Measurements from ENCODE around the gene CHERP. TPM values are rescaled to one million over a fixed set of nuclear protein-coding genes. Genes with fewer than 3 reads are reported as not detected.

Gene CHERP
- total and polyA plus RNA-seq, 2 of the 8 experiments (the other 6 are each of a cell fraction or from before 2014, with no cell fraction given): 13.9 to 73.7 TPM

DNA sequence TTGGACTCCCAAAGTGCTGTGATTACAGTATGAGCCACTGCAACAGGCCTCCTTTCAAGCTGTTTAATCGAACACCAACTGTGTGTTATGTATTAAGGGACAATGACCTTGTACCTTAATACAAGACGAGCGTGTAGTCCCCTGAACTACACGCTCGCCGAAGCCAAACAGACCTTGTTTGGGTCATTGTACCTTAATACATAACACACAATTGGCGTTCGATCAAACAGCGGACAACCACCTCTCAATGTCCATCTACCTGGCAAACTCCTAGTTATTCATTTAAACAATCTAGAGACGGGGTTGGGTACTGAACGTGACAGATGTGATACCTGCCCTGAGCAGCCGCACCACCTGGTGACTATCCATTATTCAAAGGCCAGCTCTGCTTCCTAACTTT lies 1.3 kb downstream of the CHERP start:
- H4K8ac ChIP-seq (ENCODE audit: extremely low read depth, insufficient read depth, low read length): no peak overlapping the region
- H4K5ac ChIP-seq (ENCODE audit: insufficient read length, low read depth, low read length): no peak overlapping the region
- H2BK5ac ChIP-seq (ENCODE audit: low read depth, low read length): no peak overlapping the region
- H4K20me1 ChIP-seq (replicated peaks in 1 of 2; ENCODE audit: control insufficient read depth in 1 of 2, insufficient read depth in 2 of 2, low read length in 2 of 2): peaks cover 19 to 28% of the 10 kb centered on the region in 2 experiments
- H3K27me3 ChIP-seq (replicated peaks in 1 of 4; ENCODE audit: control insufficient read depth in 3 of 4, extremely low read depth in 1 of 4, insufficient read depth in 3 of 4, low read length in 3 of 4): no peaks in the 10 kb centered on the region
- H3K23me2 ChIP-seq (ENCODE audit: low read depth, low read length): peaks cover 6% of the 10 kb centered on the region; the same call in 1 of the 2 replicates
- no peak overlapping the region for H3K18ac ChIP-seq (ENCODE audit: extremely low read depth, low read length)
- no peak overlapping the region for H2BK20ac ChIP-seq (ENCODE audit: low read length)
- H3K4me2 ChIP-seq (ENCODE audit: insufficient read depth in 1 of 2, low read depth in 2 of 2, low read length in 2 of 2): peak overlapping the region; percentile 91 to 95
- no peak overlapping the region for H2BK12ac ChIP-seq (ENCODE audit: low read depth, low read length)
- peaks cover 35 to 72% of the 10 kb centered on the region in 2 experiments for H3K79me2 ChIP-seq (ENCODE audit: control insufficient read depth in 1 of 2, insufficient read depth in 2 of 2, low read length in 2 of 2)
- DNase-seq (ENCODE audit: low read depth in 1 of 2, low spot score in 2 of 2): no peak
- H3K4ac ChIP-seq (replicated peaks; ENCODE audit: insufficient read length, low read depth, low read length): no peak overlapping the region
- H2AK5ac ChIP-seq (ENCODE audit: low read depth, low read length): no peak overlapping the region
- no peak overlapping the region for H3K56ac ChIP-seq (replicated peaks; ENCODE audit: insufficient read length, low read depth, low read length)
- H3K79me1 ChIP-seq (ENCODE audit: low read depth, low read length): peaks cover 11% of the 10 kb centered on the region
- H3K36me3 ChIP-seq (ENCODE audit: control insufficient read depth in 2 of 4, insufficient read depth in 4 of 4, low read length in 3 of 4): peaks cover 0 to 21% (median 8%) of the 10 kb centered on the region in 4 experiments; a peak in 6 of 8 replicates
- no peak for FAIRE-seq
- no peak overlapping the region for H2AFZ ChIP-seq (ENCODE audit: low read length)
- no peak overlapping the region for H3K23ac ChIP-seq (ENCODE audit: insufficient read length)
- H3K9ac ChIP-seq (replicated peaks in 1 of 4; ENCODE audit: extremely low read depth in 1 of 4, low read depth in 3 of 4, low read length in 3 of 4): peak overlapping the region in 1 of 4 experiments; percentile 91; a peak in 3 of 7 replicates
- WGBS, 2 experiments (ENCODE audit: extremely low coverage in 1 of 2, insufficient coverage in 1 of 2, insufficient read length in 1 of 2, insufficient replicate concordance in 2 of 2, low coverage in 1 of 2, low lambda C conversion rate in 2 of 2, missing lambda C conversion rate in 1 of 2): 89% methylated on average over 12 of the region's 12 CpGs; no CpG with 5 or more reads in 1 of the 2 experiments
- H3K9me3 ChIP-seq (ENCODE audit: insufficient read depth in 2 of 2, low read depth in 1 of 2, low read length in 1 of 2): no peaks in the 10 kb centered on the region
- H3K4me3 ChIP-seq (ENCODE audit: extremely low read depth in 1 of 4, insufficient read depth in 2 of 4, low read depth in 3 of 4, low read length in 4 of 4): peak overlapping the region; percentile 86 to 99 (median 99); a peak in 7 of 8 replicates
- no peak overlapping the region for H2BK15ac ChIP-seq (ENCODE audit: low read length)
- POLR2A ChIA-PET (ENCODE audit: partially characterized antibody): interaction anchor here (1.3 to 1.6 kb wide), 3 partner anchors 19 to 51 kb away, joined by 3 to 7 read pairs (median 3); no protein-coding TSS in a partner anchor
- no peak overlapping the region for H2BK120ac ChIP-seq (replicated peaks; ENCODE audit: low read depth, low read length)
- H3K14ac ChIP-seq (ENCODE audit: insufficient read length): no peak overlapping the region
- H3K4me1 ChIP-seq (replicated peaks in 1 of 4; ENCODE audit: control insufficient read depth in 3 of 4, insufficient read depth in 4 of 4, low read length in 3 of 4): peaks cover 0 to 5% (median 3%) of the 10 kb centered on the region in 4 experiments; a peak in 4 of 7 replicates
- CTCF ChIA-PET (ENCODE audit: partially characterized antibody): interaction anchor here (0.7 to 1.6 kb wide), 4 partner anchors 15 to 26 kb away, joined by 3 to 4 read pairs (median 3); no protein-coding TSS in a partner anchor
- H4K91ac ChIP-seq (replicated peaks; ENCODE audit: insufficient read length, low read length): no peak overlapping the region
- no peak overlapping the region for H3K27ac ChIP-seq (ENCODE audit: low read depth, low read length)
- TF ChIP-seq CHD2 (IDR thresholded peaks at IDR 0.05; ENCODE audit: low read length): no peak
- no peak for TF ChIP-seq RAD21 (IDR thresholded peaks at IDR 0.05 in 1 of 2, conservative IDR thresholded peaks at IDR 0.05 in 1 of 2; ENCODE audit: low read depth in 2 of 2, low read length in 2 of 2)
- no peak for TF ChIP-seq GABPA (IDR thresholded peaks at IDR 0.05; ENCODE audit: borderline replicate concordance, insufficient read depth, low read length)
- TF ChIP-seq CREB1 (IDR thresholded peaks at IDR 0.05): no peak
- TF ChIP-seq CBX5 (IDR thresholded peaks at IDR 0.05; ENCODE audit: low read depth, low read length): no peak
- no peak for TF ChIP-seq CHD1 (IDR thresholded peaks at IDR 0.05; ENCODE audit: low read depth, low read length)
- no peak for TF ChIP-seq SIRT6 (IDR thresholded peaks at IDR 0.05; ENCODE audit: low read length)
- TF ChIP-seq SIX5 (IDR thresholded peaks at IDR 0.05; ENCODE audit: low read depth, low read length): no peak
- TF ChIP-seq JUN (IDR thresholded peaks at IDR 0.05; ENCODE audit: low read depth, low read length): no peak
- TF ChIP-seq KDM4A (IDR thresholded peaks at IDR 0.05; ENCODE audit: low read depth, low read length, severe bottlenecking): no peak
- TF ChIP-seq SAP30 (IDR thresholded peaks at IDR 0.05; ENCODE audit: insufficient read depth, insufficient replicate concordance, low read length): no peak
- no peak for TF ChIP-seq BACH1 (IDR thresholded peaks at IDR 0.05; ENCODE audit: low read length)
- TF ChIP-seq SP1 (IDR thresholded peaks at IDR 0.05; ENCODE audit: low read depth, low read length): no peak
- TF ChIP-seq, protein P1, sequence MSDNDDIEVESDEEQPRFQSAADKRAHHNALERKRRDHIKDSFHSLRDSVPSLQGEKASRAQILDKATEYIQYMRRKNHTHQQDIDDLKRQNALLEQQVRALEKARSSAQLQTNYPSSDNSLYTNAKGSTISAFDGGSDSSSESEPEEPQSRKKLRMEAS (IDR thresholded peaks at IDR 0.05): no peak

Data from H1 (cell line).